GM18526 (cell line): ENCODE data around the gene GAL3ST2.

ENCODE experiments used
- POLR2A ChIP-seq: IDR thresholded peaks from 3 replicates; pipeline ENCODE4 v1.6.1; 2011; ENCODE audit not compliant: insufficient read length; ENCODE audit errors: extremely low read depth

Gene GAL3ST2

GRCh38 chr2:241773511-241774418 lies 2.9 kb upstream of the GAL3ST2 start:
- TF ChIP-seq POLR2A = no peak

DNA sequence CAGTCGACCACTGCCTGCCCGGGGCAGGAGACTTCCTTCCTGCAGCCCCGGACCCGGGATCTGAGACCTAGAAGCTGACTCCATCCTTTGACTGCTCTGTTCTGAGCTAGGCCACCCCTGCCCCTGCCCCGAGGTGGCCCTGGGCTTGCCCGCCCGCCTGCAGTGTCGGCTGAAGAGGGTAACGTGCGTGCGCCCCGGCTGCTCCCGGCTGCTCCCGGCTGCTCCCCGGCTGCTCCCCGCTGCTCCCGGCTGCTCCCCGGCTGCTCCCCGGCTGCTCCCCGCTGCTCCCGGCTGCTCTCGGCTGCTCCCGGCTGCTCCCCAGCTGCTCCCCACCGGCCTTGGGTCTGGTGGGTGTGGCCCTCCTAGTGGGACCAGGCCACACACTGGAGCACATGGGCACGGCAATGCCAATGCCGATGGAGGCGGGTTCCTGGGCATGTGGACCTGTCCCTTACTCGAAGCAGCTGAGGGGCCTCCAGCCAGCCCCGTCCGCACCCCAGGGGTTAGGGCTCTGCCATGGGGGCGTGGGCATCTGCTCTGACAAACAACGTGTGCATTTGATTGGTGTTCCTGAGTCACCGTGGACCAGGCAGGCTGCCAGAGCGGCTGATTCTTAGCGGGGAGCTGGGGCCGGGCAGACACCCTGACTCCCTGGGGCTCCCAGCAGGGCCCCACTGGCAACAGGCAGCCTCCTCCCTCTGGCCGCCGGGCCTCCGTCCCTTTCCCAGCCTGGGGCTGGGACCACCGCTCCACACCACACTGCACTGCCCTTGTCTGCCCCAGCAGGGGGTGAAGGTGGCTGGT lies 2.0 kb upstream of the GAL3ST2 start:
- TF ChIP-seq POLR2A = no peak

GRCh38 chr2:241775223-241776177 lies 1.1 kb upstream of the GAL3ST2 start:
- TF ChIP-seq POLR2A = no peak

DNA sequence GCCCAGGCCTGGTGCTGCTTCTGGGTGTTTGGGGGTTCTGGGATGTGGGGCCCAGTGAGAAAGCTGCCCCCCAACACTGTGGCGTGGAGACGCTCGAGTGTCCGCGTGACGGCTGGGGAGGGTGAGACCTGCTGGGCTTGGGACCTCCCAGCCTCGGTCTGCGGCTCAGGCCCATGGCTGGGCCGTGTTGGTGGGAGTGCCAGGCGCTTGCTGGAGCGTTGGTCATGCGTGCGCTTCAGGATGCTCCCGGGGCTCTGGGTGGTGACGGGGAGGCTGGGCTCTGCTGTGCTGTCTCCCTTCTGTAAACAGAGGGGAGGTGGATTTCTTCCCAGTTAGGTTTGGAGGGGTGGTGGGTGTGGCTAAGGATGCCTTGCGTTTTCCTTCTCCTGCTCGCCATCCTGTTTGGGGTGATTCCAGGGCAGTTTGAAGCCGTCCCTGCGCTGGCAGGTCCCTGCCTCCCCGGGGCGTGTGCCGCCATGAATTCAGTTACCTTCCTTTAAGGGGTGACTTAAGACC lies 606 bp downstream of the GAL3ST2 start:
- TF ChIP-seq POLR2A = no peak

DNA sequence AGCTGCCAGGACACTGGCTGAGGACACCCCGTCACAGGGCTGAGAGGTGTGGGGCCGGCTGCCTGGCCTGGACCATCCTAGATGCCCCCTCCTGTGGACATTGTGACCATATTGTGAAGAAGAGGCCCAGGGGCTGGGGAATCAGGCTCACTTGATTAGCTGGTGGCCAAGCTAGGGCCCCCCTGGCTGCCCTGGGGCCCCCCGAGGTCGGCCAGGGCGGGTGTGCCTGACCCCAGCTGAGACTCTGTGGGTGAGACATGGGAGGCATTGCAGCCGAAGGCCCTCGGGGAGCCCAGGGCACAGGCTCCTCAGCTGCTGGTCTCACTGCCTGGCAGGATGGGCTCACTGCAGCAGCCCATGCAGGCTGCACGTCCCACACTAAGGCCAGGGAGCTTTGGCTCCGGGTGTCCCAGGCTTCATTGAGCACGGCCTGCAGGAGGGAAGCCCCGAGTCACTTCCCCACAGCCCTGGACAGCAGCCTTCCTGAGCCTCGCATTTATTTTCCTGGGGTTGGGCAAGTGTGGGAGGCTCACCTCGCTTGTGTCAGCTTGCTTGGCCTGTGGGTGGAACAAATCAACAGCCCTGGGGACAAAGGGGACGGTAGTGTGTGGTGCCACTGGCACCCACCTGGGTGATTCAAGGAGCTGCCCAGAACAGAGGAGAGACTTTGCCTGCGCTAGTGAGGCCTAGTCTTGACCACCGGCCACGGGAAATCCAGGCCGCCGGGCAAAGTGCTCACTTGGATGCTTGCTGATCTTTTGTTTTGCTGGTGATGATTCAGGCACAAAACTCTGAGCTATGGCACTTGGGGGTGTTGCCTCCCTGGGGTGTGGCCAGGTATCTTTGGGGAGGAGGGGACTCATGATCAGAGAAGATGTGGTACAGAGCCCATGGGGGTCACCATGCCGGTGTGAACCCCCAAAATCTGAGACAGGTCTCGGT lies 1.3 kb downstream of the GAL3ST2 start:
- TF ChIP-seq POLR2A = no peak

DNA sequence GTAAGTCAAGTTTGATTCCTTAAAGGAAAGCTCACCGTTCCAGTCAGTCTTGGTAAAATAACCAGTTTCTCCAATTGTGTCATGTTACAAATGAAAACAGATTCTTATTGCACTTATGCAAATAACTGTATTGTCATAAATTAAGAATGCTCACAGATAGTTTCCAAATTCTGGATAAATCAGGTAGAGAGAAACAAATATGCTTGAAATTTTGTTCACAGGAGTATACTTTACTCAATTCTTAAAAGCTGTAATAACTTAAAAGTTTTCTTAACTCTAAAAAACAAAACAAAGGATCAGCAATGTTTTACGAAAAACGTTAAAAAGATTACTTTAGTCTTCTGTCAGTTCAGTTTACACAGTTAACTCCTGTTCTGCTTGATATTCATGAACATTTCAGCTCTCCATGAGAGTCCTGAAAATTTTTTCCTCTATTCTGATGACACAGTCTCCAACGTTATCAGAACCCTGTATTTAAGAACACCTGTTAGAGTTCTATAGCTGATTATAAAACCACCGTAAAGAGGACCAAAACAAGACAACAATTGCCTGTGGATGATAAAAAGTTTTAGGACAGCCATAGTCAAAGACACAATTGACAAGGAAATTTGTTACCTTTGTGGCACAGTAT lies 4.4 kb downstream of the GAL3ST2 start:
- no peak for TF ChIP-seq POLR2A

DNA sequence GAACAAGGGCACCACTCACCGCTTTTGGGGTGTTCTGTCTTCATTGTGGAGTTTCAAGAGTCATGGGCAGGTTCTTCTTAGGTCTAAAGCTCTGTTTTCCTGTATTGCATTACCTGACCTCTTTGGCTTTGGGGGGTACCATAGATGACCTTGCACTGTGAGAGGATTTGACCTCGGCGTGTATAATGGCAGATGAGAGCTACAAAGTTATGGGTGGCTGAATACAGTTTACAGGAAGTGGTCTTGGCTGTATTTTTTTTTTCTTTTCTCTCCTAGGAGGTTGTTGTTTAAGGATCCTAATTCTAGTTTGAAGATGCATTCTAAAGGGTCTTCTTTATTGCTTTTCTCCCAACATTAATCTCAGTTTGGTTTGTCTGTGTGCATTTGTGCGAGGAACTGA lies 11.5 kb downstream of the GAL3ST2 start:
- no peak for TF ChIP-seq POLR2A

DNA sequence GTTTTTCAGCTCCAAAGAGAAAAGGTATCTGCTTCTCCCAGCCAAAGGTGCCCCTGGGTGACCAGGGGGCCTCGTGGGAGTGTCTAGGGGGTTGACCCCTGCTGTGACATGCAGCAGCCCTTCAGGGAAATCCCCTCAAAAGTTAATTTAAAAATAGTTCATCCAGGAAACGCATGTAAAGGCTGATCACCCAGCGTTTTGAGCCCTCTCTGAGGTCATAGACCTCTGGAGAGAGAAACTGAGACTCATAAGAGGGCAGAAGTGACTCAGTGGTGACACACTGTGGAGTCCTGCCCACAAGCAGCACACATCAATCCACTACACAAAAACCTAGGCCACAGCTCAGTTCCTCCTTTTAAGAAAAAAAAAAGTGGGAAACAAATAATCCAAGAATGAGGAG lies 11.9 kb downstream of the GAL3ST2 start:
- no peak for TF ChIP-seq POLR2A

GRCh38 chr2:241793385-241793784 lies 16.8 kb downstream of the GAL3ST2 start:
- no peak for TF ChIP-seq POLR2A

DNA sequence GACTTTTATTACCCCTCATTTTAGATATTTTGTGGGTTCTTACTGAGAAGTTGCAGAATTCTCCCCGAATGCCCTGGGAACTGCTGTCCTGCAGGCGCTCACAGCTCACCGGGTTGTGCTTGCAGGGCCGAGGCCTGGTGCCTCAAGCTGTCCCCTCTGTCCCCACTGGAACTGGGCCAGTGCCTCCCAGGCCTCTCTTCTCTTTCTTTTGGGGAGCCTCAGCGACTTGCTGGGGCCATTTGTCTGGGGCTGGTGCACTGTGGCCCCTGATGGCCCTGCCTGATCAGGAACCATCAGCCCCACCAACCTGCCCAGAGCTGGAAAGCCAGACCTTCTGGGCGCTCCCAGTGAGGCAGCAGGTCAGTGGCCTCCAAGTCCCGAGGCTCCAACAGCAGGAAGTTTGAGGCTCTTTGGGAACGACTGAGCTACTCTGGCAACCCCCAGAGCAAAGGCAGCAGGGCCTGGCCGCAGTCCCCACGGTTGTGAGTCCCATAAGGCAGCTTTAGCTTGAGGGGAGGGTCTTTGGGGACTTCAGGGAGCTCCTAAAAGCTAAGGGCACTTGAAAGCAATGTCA lies 17.7 kb downstream of the GAL3ST2 start:
- TF ChIP-seq POLR2A = no peak

GRCh38 chr2:241795021-241795999 lies 18.7 kb downstream of the GAL3ST2 start:
- TF ChIP-seq POLR2A = no peak

DNA sequence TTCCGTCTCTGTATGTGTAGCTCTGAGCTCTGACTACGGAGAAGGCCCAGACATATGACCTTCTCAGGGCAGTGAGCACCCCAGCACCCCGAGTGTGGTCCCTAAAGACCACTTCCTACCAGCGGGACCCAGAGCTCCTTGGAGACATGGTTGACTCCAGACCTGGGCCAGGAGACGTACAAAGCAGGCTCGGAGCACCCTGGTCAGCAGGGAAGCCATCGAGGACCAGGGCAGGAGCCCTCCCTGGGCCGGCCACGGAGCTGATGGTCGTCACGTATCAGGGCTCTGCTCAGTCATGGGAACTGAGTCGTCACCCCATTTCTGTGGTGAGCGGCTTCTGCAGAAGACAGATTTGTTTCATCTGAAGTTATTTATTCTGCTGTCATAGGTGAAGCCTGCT lies 19.6 kb downstream of the GAL3ST2 start:
- no peak for TF ChIP-seq POLR2A
